ENCODE data around the gene SLC26A2.
"Not testable (repeated sequence)": the region's sequence is repeated elsewhere in the genome, so short reads cannot be mapped to it uniquely, and the experiment has no call there.

The SLC26A2 gene

DNA sequence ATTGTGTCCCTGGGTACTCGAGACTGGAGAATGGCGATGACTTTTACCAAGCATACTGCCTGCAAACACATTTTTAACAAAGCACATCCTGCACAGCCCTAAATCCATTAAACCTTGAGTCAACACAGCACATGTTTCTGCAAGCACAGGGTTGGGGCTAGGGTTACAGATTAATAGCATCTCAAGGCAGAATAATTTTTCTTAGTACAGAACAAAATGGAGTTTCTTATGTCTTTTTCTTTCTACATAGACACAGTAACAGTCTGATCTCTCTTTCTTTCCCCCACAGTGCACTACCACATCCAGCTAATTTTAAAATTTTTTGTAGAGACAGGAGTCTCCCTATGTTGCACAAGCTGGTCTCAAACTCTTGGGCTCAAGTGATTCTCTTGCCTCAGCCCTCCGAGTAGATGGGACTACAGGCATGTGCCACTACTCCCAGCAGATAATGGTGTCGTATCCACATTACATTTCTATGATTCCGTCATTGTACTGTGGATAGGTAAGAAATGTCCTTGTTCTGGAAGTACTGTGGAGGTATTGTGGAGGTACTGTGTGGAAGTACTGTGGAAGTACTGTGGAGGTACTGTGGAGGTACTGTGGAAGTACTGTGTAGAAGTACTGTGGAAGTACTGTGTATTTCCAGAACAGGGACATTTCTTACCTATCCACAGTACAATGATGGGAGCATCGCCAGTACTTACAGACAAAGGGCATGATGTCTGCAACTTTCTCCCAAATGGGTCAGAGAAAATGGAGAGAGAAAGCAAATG lies 17.2 kb upstream of the SLC26A2 start:
- H3K27me3 Mint-ChIP-seq; H3K9me3 Mint-ChIP-seq; ATAC-seq; H3K4me1 Mint-ChIP-seq; DNase-seq; H3K27ac Mint-ChIP-seq; H3K4me3 Mint-ChIP-seq; H3K36me3 Mint-ChIP-seq (ENCODE audit: low read depth): not testable (repeated sequence)

DNA sequence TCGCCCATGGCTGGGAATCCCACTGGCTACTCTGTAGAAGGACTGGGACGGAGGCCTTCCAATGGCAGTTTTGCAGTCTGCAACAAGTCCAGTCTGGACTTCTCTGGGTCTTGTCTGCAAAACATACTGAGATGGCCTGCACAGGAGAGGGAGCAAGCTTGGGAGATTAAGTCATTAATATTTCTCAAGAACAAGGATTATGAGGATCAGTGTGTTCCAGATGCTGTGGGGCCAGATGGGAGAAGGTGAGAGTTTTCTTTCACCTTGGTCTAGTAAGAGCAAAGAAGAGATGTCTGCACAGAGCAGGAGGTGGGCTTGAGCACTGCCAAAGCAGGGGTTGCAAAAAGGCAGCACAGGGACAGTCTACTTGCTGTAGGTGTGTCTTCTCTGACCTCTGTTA lies 15.9 kb upstream of the SLC26A2 start, which contains the start of gene PDE6A:
TSS of gene PDE6A (minus strand) at position 128 of the 400 bp plus-strand sequence. CDS start at position 8, 120 bp downstream.
- no peak for DNase-seq
- Mint-ChIP-seq H3K9me3 (no peaks in the 10 kb centered on the region), H3K4me3 (no peak within 1 kb of the TSS), H3K27me3 (peaks cover 4% of the 10 kb centered on the region), H3K4me1 (no peaks in the 10 kb centered on the region), H3K27ac (no peak within 1 kb of the TSS), H3K36me3 (ENCODE audit: low read depth) (no peaks in the 10 kb centered on the region)
- ATAC-seq, result no peak

DNA sequence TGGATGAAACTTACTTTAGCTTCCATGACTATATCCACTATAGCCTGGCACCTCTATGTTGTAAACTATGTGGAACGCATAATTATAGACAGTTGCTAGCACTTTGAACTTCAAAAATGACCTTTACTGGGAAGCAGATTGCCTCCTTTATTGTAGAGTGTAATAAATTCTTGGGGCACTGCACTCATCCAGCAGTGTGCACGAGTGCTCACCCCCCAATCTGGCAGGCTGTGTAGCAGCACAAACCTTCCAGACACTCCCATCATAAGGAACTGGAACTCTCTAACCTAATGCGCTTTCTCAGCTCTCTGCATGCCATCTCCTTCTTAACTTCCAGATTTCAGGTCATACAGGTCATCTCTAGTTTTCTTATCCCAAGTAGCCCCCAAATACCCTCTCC lies 14.4 kb upstream of the SLC26A2 start:
- no peak overlapping the region for H3K27ac Mint-ChIP-seq
- no peaks in the 10 kb centered on the region for H3K9me3 Mint-ChIP-seq
- no peaks in the 10 kb centered on the region for H3K4me1 Mint-ChIP-seq
- H3K36me3 Mint-ChIP-seq (ENCODE audit: low read depth), result no peaks in the 10 kb centered on the region
- no peak for DNase-seq
- no peak for ATAC-seq
- H3K4me3 Mint-ChIP-seq, result no peak overlapping the region
- peaks cover 4% of the 10 kb centered on the region for H3K27me3 Mint-ChIP-seq

DNA sequence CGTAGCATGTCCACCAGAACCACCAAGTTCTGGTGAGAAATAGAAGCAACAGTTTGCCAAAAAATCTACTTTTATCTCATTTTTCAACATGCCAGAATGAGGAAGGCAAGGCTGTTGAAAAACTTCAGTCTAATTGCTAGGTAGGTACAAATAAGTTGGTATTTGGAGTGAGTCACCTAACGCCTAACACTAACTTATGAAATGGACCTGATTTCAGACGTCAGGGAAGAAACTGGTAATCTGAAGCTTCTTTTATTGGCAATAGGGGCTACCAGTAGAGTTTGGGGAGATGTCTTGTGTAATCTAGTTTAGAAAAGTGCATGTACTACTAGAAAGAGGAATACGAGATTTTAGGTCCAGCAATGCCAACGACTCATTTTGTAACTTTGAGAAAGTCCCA lies 11.6 kb upstream of the SLC26A2 start:
- DNase-seq (no peak), ATAC-seq (no peak)
- H3K27me3 Mint-ChIP-seq, result peaks cover 4% of the 10 kb centered on the region
- no peaks in the 10 kb centered on the region for H3K36me3 Mint-ChIP-seq (ENCODE audit: low read depth)
- no peak overlapping the region for H3K27ac Mint-ChIP-seq
- H3K4me1 Mint-ChIP-seq, result no peaks in the 10 kb centered on the region
- H3K4me3 Mint-ChIP-seq, result no peak overlapping the region
- H3K9me3 Mint-ChIP-seq, result no peaks in the 10 kb centered on the region

DNA sequence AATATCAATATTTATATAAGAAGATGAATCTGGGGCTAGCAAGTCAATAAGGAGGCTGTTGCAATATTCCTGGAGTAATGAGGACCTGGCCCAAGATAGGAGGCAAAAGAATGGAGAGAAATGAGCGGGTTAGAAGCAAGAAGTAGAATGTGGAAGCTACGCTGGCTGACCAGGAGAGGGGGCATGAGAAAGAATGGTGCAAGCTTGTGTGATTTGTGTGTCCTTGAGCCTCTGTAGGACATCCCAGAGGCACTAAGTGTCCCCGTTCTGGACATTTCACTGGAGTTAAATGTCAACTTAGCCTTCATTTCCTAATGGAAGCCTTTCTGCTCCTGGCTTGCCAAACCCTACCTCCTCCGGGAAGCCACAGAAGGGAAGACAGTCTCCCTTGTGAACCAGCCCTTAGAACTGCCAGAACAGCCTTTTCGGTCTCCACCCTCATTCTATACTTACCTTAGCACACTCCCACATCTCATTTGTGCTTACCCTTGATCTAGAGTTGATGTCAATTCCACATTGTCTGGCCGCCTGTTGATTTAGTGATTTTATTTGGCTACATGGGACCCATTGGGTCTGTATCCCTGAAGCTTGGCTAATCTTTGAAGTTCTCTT lies 9.3 kb upstream of the SLC26A2 start:
- Mint-ChIP-seq H3K9me3 (no peaks in the 10 kb centered on the region), H3K4me1 (no peaks in the 10 kb centered on the region), H3K36me3 (ENCODE audit: low read depth) (no peaks in the 10 kb centered on the region), H3K4me3 (no peak overlapping the region), H3K27ac (no peak overlapping the region), H3K27me3 (peaks cover 3% of the 10 kb centered on the region)
- DNase-seq (no peak), ATAC-seq (no peak)

DNA sequence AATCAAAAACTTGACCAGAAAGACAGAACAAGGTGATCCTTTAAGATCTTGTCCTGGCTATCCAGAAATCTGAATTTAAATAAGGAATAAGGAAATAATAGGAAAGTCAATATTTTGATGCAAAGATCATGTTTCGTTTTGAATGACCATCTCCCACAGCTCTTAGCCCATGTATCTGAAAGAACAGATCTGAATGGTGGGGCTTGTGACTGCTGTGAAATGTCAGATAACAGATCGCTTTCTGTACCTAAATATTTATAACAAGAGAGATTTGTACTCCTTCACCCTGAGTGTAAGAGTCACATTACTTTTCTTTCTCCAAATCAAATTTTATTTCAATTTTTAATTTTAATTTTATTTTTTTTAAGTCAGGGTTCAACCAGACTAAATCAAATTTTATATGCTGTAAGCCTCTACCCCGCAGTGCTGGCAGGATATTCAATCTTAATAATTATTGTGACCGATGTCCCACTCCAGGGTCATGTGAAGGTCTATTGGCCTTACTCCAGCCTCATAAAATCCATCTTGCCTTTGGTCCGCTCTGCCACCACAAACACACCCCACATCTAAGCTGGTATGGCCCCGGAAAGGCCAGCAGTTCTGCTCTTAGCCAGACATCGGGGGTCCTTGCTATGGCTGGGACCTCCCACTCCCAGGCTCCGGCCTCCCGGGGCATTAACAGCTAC lies 7.0 kb upstream of the SLC26A2 start:
- Mint-ChIP-seq H3K36me3 (ENCODE audit: low read depth) (no peaks in the 10 kb centered on the region), H3K4me1 (no peaks in the 10 kb centered on the region), H3K27me3 (no peaks in the 10 kb centered on the region), H3K4me3 (no peak overlapping the region), H3K9me3 (no peaks in the 10 kb centered on the region), H3K27ac (no peak overlapping the region)
- no peak for DNase-seq
- no peak for ATAC-seq

DNA sequence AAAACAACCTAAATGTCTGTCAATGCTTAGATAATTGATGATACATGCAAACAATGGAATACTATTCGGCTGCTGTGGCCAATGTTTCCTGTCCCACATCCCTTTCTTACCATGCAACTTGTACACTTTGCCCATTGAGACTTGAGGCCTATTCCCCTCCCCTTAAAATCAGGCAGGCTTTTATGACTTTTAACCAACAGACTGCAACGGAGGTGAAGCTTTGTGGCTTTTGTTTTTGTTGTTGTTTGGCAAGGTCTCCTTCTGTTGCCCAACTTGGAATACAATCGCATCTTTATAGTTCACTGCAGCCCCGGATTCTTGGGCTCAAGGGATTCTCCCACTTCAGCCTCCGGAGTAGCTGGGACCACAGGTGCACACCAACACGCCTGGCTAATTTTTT lies 5.8 kb upstream of the SLC26A2 start:
- Mint-ChIP-seq H3K4me1 (peaks cover 9% of the 10 kb centered on the region), H3K27me3 (no peaks in the 10 kb centered on the region), H3K36me3 (ENCODE audit: low read depth) (no peaks in the 10 kb centered on the region), H3K9me3 (no peaks in the 10 kb centered on the region), H3K4me3 (no peak overlapping the region), H3K27ac (no peak overlapping the region)
- DNase-seq, result no peak
- no peak for ATAC-seq

DNA sequence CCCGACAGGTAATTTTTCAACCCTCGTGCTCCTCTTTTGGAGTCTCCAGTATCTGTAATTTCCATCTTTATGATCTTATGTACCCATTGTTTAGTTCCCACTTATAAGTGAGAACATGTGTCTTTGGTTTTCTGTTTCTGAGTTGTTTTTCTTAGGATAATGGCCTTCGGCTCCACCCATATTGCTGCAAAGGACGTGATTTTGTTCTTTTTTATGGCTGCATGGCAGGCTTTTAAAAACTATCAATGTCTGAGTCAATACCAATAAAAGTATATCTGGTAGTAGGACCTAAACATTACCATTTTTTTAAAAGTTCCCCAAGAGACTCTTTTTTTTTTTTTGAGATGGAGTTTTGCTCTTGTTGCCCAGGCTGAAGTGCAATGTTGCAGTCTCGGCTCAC lies 3.9 kb upstream of the SLC26A2 start:
- peaks cover 20% of the 10 kb centered on the region for H3K4me1 Mint-ChIP-seq
- H3K4me3 Mint-ChIP-seq, result no peak overlapping the region
- DNase-seq, result no peak
- H3K27ac Mint-ChIP-seq, result no peak overlapping the region
- no peak for ATAC-seq
- no peaks in the 10 kb centered on the region for H3K9me3 Mint-ChIP-seq
- no peaks in the 10 kb centered on the region for H3K36me3 Mint-ChIP-seq (ENCODE audit: low read depth)
- H3K27me3 Mint-ChIP-seq, result no peaks in the 10 kb centered on the region

DNA sequence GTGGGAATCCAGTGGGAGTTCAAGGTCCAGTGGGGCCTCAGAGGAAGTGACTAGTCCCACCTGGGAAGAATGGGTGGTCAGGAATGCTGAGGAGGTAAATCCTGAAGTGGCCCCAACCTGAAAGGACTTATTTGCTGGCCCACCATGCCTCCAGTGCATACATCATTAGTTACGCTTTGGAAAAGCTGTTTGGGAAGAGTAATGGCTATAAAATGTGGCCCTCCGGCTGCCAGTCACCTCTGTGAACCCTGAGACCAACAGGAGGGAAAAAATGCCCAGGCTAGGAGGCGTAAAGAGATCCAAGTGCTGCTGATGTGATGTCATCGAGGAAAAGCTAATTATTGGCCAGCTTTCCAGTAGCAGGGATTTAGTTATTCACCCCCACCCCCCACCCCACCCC lies 2.7 kb upstream of the SLC26A2 start:
- Mint-ChIP-seq H3K4me3 (no peak overlapping the region), H3K27me3 (no peaks in the 10 kb centered on the region), H3K36me3 (ENCODE audit: low read depth) (no peaks in the 10 kb centered on the region), H3K27ac (no peak overlapping the region), H3K9me3 (no peaks in the 10 kb centered on the region), H3K4me1 (peaks cover 31% of the 10 kb centered on the region)
- ATAC-seq (no peak), DNase-seq (no peak)

DNA sequence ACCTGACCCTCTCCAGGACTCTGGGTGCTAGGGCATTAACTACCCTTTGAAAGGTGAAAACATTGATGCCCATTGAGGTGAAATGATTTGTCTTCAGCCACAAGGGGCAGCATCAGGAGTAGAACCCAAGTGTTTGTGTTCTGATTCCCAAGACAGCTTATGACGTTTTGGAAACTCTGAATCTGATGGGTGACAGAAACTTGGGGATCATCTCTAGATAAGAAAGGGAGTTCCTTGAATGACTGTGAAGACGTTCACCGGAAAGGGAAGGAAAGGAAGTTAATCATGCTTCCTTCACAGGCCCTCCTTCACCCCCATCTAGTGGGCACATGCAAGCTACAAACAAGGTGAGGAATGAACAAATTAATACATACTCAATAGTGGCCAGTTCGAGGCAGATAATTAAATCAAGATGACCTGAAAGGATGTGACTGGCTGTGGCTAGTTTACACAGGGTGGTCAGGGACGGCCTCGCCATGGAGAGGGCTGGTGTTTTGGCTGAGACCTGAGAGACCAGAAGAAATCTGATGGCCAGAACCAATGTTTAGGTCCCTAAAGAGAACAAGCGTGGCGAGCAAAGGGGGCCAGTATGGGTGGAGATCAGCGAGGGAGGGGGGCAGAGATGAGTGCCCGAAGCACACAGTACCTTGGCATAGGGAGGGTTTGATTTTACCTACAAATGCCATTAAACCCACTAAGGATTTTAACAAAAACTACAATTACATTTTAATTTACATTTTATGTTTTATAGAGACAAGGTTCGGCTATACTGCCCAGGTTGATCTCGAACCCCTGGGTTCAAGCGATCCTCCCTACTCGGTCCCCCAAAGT lies 937 bp upstream of the SLC26A2 start:
- ATAC-seq (peak; percentile 61), DNase-seq (peak; percentile 50)
- Mint-ChIP-seq H3K4me1 (peaks cover 31% of the 10 kb centered on the region), H3K9me3 (no peaks in the 10 kb centered on the region), H3K27me3 (no peaks in the 10 kb centered on the region), H3K27ac (peak overlapping the region; percentile 99), H3K4me3 (peak overlapping the region; percentile 90), H3K36me3 (ENCODE audit: low read depth) (no peaks in the 10 kb centered on the region)

DNA sequence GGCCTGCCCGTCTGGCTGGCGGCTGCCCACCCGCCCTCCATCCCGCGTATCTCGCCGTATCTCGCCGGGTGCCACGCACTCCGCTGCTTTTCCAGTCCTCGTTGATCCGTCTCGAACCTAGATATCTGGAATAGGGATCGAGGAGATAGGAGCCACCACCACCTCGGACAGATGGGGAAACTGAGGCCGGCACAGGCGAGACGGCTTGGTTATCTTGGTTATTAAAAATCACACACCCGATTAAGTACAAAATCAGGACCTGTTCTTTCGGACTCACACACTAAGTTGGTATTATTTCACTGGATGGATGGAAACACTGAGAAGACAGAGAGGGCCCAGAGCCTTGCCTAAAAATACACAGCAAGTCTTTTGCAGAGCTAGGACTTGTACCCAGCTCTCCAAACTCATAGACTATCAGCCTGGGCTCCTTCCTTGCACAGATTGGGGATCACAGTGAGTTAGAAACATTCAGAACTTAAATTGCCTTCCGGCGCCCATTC lies 678 bp downstream of the SLC26A2 start:
- DNase-seq (no peak), ATAC-seq (no peak)
- H3K27ac Mint-ChIP-seq, result peak overlapping the region; percentile 21
- H3K27me3 Mint-ChIP-seq, result no peaks in the 10 kb centered on the region
- peaks cover 31% of the 10 kb centered on the region for H3K4me1 Mint-ChIP-seq
- peak overlapping the region; percentile 90 for H3K4me3 Mint-ChIP-seq
- peaks cover 2% of the 10 kb centered on the region for H3K36me3 Mint-ChIP-seq (ENCODE audit: low read depth)
- no peaks in the 10 kb centered on the region for H3K9me3 Mint-ChIP-seq

DNA sequence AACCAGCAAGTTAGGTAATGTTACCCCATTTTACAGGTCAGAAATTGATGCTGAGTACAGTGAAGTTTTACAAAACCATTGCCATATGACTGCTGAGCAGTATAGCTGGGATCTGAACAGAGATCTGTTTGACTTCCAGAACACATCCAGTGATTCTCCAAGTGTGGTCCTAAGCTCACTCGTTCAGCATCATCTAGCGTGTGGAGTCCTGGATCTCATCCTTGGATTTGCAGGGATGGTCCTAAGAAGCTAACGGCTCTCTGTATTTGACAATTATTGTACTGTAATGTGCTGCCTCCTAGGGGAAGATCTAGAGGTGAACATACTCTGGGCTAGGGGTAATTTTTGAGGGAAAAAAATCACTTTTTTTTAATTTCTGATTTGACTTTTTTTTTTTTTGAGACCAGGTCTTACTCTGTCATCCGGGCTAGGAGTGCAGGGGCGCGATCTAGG lies 1.4 kb downstream of the SLC26A2 start:
- Mint-ChIP-seq H3K27me3 (no peaks in the 10 kb centered on the region), H3K4me3 (peak overlapping the region; percentile 90), H3K36me3 (ENCODE audit: low read depth) (peaks cover 2% of the 10 kb centered on the region), H3K27ac (no peak overlapping the region), H3K9me3 (no peaks in the 10 kb centered on the region), H3K4me1 (peaks cover 31% of the 10 kb centered on the region)
- DNase-seq (no peak), ATAC-seq (no peak)

DNA sequence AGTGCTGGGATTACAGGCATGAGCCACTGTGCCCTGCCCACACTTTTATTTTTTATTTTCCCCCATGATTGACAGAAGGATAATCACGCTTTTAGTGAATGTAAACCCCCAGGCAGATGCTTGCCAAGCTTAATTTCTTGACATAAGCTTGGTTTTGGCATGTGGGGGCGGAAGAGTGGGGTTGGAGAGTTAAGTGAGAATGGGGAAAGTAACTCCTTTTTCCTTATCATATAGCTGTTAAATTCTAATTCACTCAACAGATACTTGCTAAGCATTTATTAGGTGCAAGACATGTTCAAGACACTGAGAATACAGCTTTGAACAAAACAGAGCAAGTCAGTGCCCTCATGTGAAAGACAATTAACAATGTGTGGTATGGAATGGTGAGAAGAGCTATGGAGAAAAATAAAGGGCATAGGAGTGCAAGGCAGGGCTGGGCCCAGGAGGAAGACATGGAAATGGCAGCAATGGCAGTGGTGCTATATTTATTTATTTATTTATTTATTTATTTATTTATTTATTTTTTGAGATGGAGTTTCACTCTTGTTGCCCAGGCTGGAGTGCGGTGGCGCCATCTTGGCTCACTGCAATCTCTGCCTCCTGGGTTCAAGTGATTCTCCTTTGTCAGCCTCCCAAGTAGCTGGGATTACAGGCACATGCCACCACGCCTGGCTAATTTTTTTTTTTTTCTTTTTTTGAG lies 2.2 kb downstream of the SLC26A2 start:
- no peaks in the 10 kb centered on the region for H3K9me3 Mint-ChIP-seq
- no peak overlapping the region for H3K27ac Mint-ChIP-seq
- ATAC-seq (no peak), DNase-seq (no peak)
- no peaks in the 10 kb centered on the region for H3K27me3 Mint-ChIP-seq
- H3K4me1 Mint-ChIP-seq, result peaks cover 31% of the 10 kb centered on the region
- no peak overlapping the region for H3K4me3 Mint-ChIP-seq
- H3K36me3 Mint-ChIP-seq (ENCODE audit: low read depth), result peaks cover 2% of the 10 kb centered on the region

DNA sequence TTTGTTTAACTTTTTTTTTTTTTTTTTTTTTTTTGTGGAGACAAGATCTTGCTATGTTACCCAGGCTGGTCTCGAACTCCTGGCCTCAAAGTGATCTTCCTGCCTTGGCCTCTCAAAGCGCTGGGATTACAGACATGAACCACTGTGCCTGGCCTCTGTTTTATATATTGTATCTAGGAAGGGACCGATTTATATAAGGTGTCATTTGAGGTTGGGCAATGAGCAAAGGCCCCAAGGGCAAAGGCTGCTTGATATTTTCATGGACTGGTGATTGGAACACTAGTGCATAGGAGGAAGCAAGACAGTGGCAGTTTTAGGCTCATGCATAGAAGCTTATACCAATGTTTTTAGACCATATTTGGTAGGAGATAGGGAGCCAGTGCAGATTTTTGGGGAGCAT lies 3.2 kb downstream of the SLC26A2 start:
- Mint-ChIP-seq H3K4me1 (peaks cover 31% of the 10 kb centered on the region), H3K27me3 (no peaks in the 10 kb centered on the region), H3K36me3 (ENCODE audit: low read depth) (peaks cover 2% of the 10 kb centered on the region), H3K27ac (no peak overlapping the region), H3K4me3 (no peak overlapping the region), H3K9me3 (no peaks in the 10 kb centered on the region)
- no peak for DNase-seq
- no peak for ATAC-seq
